ENCODE data around the gene SEMA6C.

- no peak for TF ChIP-seq CTCF (IDR thresholded peaks at IDR 0.05; ENCODE audit: borderline replicate concordance, extremely low read depth, low read length, poor library complexity, severe bottlenecking)
- no peak for TF ChIP-seq EZH2 (IDR thresholded peaks at IDR 0.05; ENCODE audit: borderline replicate concordance, low read depth, low read length, severe bottlenecking)
Observed at GRCh38 chr1:151167116-151167515, 20.7 kb upstream of the SEMA6C start.

Measured in DND-41 (cell line).